Measurements from ENCODE around the gene PLTP.
A peak's percentile ranks its signal among the peaks of the same experiment; 100 is the strongest.

The PLTP gene

DNA sequence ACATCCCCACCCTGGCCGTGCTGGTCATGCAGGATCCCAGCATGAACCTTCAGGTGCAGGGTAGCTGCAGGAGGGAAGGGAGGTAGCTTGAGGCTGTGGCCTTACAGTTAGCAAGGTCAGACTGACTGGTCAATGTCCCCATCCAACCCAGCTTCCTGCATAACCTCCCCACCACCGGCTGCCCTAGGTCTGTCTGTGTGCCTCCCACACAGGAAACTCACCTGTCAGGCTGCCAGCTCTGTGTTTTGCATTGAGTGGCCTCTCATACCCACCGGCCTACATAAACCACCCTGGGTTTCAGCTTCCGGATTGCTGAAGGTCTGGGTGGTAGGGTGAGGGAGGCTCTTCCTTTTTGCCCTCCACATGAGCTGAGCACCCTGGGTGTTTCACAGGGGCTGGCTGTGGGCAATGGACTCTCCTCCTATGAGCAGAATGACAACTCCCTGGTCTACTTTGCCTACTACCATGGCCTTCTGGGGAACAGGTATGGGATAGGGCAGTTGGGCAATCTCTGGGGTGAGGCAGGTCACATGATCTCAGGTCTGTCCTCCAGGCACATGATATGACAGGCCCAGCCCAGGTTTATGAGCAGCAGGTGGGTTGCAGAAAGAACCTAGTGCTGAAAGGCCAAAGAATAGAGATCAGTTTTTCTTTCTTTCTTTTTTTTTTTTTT lies 19.0 kb downstream of the PLTP start:
- 0 out of 2 replicates have a peak, but pooled peaks have one; percentile 1 for TF ChIP-seq CEBPB (IDR thresholded peaks at IDR 0.05)
- no peak for TF ChIP-seq FOXM1 (IDR thresholded peaks at IDR 0.05; ENCODE audit: borderline replicate concordance, low read depth)
- TF ChIP-seq, protein P1, sequence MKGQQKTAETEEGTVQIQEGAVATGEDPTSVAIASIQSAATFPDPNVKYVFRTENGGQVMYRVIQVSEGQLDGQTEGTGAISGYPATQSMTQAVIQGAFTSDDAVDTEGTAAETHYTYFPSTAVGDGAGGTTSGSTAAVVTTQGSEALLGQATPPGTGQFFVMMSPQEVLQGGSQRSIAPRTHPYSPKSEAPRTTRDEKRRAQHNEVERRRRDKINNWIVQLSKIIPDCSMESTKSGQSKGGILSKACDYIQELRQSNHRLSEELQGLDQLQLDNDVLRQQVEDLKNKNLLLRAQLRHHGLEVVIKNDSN (IDR thresholded peaks at IDR 0.05): peak; percentile 34
- TF ChIP-seq TCF12 (IDR thresholded peaks at IDR 0.05; ENCODE audit: low read depth): no peak
- no peak for TF ChIP-seq EGR1 (IDR thresholded peaks at IDR 0.05)

DNA sequence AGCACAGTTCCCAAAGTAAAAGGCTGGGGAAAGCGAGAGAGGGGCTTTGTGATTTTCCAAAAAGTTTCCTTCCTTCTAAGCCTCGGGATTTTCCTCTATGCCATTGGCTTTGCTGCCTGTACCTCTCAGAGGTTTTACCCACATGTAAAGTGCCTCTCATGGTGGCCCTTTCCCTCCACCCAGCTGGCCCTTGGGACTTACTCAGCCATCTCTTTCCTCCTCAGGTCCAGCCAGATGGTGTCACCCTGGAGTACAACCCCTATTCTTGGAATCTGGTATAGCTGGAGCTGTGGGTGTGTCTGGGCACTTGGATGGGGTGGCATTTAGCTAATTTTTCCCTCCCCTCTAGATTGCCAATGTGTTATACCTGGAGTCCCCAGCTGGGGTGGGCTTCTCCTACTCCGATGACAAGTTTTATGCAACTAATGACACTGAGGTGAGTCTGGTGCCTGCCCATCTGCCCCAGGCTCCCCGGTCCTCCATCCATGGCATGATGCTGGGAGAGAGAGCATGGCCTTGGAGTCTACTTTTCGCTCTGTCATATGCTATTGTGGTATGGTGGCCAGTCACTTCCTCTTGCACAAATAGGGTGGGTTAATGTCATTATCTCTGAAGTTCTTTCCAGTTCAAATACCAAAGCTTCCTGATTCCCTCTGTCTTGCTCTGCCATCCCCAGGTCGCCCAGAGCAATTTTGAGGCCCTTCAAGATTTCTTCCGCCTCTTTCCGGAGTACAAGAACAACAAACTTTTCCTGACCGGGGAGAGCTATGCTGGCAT lies 19.7 kb downstream of the PLTP start:
- TF ChIP-seq TAF1 (IDR thresholded peaks at IDR 0.05; ENCODE audit: low read depth) (no peak), RAD21 (IDR thresholded peaks at IDR 0.05; ENCODE audit: low read depth) (0 out of 2 replicates have a peak, but pooled peaks have one; percentile 9)
- TF ChIP-seq, protein P1 (IDR thresholded peaks at IDR 0.05): no peak

DNA sequence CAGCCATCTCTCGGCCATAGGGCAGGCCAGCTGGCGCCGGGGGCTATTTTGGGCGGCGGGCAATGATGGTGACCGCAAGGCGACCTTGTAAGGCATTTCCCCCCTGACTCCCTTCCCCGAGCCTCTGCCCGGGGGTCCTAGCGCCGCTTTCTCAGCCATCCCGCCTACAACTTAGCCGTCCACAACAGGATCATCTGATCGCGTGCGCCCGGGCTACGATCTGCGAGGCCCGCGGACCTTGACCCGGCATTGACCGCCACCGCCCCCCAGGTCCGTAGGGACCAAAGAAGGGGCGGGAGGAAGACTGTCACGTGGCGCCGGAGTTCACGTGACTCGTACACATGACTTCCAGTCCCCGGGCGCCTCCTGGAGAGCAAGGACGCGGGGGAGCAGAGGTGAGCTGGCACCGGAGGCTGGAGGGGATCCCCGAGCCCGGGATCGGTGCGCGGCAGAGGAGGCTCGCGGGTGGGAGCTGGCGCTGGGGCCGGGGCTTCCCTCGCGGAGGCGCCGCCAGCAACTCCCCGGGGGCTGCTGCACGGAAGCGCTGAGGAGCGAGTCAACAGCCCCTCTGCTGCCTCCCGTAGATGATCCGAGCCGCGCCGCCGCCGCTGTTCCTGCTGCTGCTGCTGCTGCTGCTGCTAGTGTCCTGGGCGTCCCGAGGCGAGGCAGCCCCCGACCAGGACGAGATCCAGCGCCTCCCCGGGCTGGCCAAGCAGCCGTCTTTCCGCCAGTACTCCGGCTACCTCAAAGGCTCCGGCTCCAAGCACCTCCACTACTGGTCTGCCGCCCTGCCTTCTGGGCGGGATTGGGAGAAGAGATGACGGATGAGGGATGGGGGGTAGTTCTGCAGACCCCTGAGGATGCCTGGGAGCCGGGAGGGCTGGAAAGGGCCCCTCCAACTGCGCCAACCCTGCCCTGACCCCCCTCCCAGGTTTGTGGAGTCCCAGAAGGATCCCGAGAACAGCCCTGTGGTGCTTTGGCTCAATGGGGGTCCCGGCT lies 20.7 kb downstream of the PLTP start, which contains the start of the genes CTSA and NEURL2:
Gene CTSA (plus strand): TSS at position 351 of the 999 bp plus-strand sequence. CDS start 234 bp downstream, at position 585.
Gene NEURL2 (minus strand): TSS at position 224 of the 999 bp plus-strand sequence. CDS start 217 bp downstream, at position 7.
- TF ChIP-seq CEBPB (IDR thresholded peaks at IDR 0.05): no peak
- TF ChIP-seq RAD21 (IDR thresholded peaks at IDR 0.05; ENCODE audit: low read depth): peak; percentile 11; the same call in 1 of the 2 replicates
- TF ChIP-seq, protein P1 (IDR thresholded peaks at IDR 0.05): peak; percentile 100
- TF ChIP-seq, protein P2, sequence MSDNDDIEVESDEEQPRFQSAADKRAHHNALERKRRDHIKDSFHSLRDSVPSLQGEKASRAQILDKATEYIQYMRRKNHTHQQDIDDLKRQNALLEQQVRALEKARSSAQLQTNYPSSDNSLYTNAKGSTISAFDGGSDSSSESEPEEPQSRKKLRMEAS (IDR thresholded peaks at IDR 0.05): peak; percentile 88
- TF ChIP-seq TCF12 (IDR thresholded peaks at IDR 0.05; ENCODE audit: low read depth): peak; percentile 61; the same call in 1 of the 2 replicates
- peak; percentile 61 for TF ChIP-seq EP300 (IDR thresholded peaks at IDR 0.05; ENCODE audit: borderline replicate concordance)
- no peak; the same call in 1 of the 2 replicates for TF ChIP-seq EGR1 (IDR thresholded peaks at IDR 0.05)
- TF ChIP-seq ZBTB7A (IDR thresholded peaks at IDR 0.05; ENCODE audit: low read depth): peak; percentile 74; the same call in 1 of the 2 replicates
- peak; percentile 87 for TF ChIP-seq YY1 (IDR thresholded peaks at IDR 0.05; ENCODE audit: low read depth)
- TF ChIP-seq TAF1 (IDR thresholded peaks at IDR 0.05; ENCODE audit: low read depth): peak; percentile 92
- no peak for TF ChIP-seq TEAD4 (IDR thresholded peaks at IDR 0.05)
- TF ChIP-seq, protein P3, sequence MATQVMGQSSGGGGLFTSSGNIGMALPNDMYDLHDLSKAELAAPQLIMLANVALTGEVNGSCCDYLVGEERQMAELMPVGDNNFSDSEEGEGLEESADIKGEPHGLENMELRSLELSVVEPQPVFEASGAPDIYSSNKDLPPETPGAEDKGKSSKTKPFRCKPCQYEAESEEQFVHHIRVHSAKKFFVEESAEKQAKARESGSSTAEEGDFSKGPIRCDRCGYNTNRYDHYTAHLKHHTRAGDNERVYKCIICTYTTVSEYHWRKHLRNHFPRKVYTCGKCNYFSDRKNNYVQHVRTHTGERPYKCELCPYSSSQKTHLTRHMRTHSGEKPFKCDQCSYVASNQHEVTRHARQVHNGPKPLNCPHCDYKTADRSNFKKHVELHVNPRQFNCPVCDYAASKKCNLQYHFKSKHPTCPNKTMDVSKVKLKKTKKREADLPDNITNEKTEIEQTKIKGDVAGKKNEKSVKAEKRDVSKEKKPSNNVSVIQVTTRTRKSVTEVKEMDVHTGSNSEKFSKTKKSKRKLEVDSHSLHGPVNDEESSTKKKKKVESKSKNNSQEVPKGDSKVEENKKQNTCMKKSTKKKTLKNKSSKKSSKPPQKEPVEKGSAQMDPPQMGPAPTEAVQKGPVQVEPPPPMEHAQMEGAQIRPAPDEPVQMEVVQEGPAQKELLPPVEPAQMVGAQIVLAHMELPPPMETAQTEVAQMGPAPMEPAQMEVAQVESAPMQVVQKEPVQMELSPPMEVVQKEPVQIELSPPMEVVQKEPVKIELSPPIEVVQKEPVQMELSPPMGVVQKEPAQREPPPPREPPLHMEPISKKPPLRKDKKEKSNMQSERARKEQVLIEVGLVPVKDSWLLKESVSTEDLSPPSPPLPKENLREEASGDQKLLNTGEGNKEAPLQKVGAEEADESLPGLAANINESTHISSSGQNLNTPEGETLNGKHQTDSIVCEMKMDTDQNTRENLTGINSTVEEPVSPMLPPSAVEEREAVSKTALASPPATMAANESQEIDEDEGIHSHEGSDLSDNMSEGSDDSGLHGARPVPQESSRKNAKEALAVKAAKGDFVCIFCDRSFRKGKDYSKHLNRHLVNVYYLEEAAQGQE (IDR thresholded peaks at IDR 0.05; ENCODE audit: low read depth): no peak
- TF ChIP-seq NFIC (IDR thresholded peaks at IDR 0.05): 0 out of 2 replicates have a peak, but pooled peaks have one; percentile 20

DNA sequence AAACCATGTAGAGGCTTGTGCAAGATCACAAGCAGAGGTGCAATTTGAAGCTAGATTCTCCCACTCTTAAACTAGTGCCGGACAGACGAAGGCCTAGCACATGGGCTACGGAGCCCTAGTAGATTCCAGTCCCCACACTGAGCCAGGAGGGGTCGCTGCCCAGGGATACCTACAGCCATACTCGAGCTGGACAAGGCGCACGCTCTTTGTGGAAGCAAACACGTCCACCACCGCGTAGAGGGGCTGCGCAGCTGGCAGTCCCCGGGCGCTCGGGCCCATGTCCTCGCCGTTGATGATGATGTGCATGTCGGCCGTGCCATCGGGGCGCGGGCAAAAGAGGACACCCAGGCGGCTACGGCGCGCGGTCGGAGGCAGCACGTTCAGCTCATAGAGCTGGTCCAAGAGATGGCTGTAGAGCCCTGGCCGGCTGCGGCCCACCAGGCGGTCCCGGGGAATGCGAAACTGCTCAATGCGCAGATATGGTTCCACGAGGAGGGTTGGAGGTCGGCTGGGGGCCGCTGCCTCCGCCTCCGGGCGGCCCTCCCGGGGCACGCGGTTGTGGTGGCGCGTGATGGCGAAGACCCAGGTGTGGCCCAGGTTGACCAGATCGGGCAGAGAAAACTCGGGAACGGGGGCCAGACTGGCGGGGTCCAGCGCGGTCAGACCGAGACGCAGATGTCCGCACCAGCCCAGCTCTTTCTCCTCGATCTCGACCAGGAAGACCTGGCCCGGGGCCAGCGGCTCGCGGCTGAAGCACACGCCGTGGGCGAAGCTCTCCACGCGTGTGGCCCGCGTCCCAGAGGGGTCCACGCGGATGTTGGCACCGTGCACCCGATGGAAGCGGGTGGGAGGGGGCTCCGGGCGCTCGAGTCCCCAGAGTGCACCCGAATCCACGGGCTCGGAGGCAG lies 21.6 kb downstream of the PLTP start:
- TF ChIP-seq TCF12 (IDR thresholded peaks at IDR 0.05; ENCODE audit: low read depth): no peak
- TF ChIP-seq NFIC (IDR thresholded peaks at IDR 0.05): peak; percentile 47; the same call in 1 of the 2 replicates

DNA sequence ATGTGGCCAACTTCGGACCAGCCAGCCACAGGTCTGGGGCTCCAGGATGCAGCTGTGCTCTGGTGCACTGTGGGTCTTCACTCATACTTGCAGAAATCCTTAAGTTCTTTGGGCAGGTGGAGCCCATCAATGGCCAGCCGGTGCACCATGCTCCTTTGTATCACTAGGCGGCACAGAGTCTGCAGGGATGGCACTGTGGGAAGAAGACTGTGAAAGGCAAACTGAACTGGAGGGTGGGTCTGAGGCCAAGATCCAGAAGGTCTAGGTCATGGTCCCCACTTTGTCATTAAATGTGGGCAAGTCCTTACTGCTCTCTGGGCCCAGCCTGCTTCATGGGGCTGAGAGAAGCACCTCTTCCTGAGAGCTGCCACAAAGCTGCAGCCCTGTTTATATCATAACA lies 23.3 kb downstream of the PLTP start:
- TF ChIP-seq, protein P3 (IDR thresholded peaks at IDR 0.05; ENCODE audit: low read depth): no peak
- no peak for TF ChIP-seq YY1 (IDR thresholded peaks at IDR 0.05; ENCODE audit: low read depth)
- no peak for TF ChIP-seq TEAD4 (IDR thresholded peaks at IDR 0.05)
- no peak for TF ChIP-seq RAD21 (IDR thresholded peaks at IDR 0.05; ENCODE audit: low read depth)
- TF ChIP-seq FOXM1 (IDR thresholded peaks at IDR 0.05; ENCODE audit: borderline replicate concordance, low read depth): no peak
- TF ChIP-seq, protein P1 (IDR thresholded peaks at IDR 0.05): no peak
- no peak for TF ChIP-seq NFIC (IDR thresholded peaks at IDR 0.05)
- TF ChIP-seq EP300 (IDR thresholded peaks at IDR 0.05; ENCODE audit: borderline replicate concordance): no peak
- no peak for TF ChIP-seq TAF1 (IDR thresholded peaks at IDR 0.05; ENCODE audit: low read depth)
- no peak for TF ChIP-seq EGR1 (IDR thresholded peaks at IDR 0.05)
- TF ChIP-seq CREB1 (IDR thresholded peaks at IDR 0.05; ENCODE audit: low read depth): no peak
- no peak for TF ChIP-seq CEBPB (IDR thresholded peaks at IDR 0.05)
- no peak for TF ChIP-seq ZBTB7A (IDR thresholded peaks at IDR 0.05; ENCODE audit: low read depth)
- TF ChIP-seq, protein P2 (IDR thresholded peaks at IDR 0.05): no peak
- no peak for TF ChIP-seq TCF12 (IDR thresholded peaks at IDR 0.05; ENCODE audit: low read depth)
